Subcutaneous adipose tissue (tissue), 4 donors: Measurements from ENCODE around the gene ABL2. TPM values are rescaled to one million over a fixed set of nuclear protein-coding genes. Genes with fewer than 3 reads are reported as not detected.

Experiments used
- CTCF ChIP-seq: fragments of 450-650 bp; IDR thresholded peaks from one replicate; pipeline ENCODE4 v1.5.1; 2016; ENCODE audit warnings: low read depth, mild to moderate bottlenecking, control low read depth, antibody characterized with exemption, moderate library complexity
- total RNA-seq, 4 donors: library from RNA; depleted of rRNA; stranded (reverse); fragments of >200 nt; gene quantifications; one replicate each; pipeline ENCODE4 v1.1.0, GENCODE V29; 2016

The ABL2 gene
- total RNA-seq, 4 donors from 2014 or later: 20.3 to 43.4 (median 39.1) TPM

DNA sequence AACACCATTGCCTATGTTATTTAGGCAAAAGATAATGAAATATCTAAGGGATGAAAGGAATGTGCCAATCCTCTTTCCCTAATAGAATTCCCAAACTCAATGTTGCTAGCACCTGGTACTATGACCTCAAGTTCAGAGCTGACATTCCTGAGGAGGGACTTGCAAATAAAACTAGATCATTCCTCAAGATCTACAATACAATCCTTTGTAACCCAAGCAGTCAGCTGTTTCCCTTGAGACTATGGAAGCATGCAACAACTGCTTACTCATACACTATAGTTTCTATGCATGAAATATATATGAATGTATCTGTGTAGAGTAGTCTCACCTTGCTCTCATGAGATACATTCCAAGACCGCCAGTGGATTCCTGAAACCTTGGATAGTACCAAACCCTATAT is 65.0 kb downstream of the ABL2 start:
- TF ChIP-seq CTCF: no peak

- no peak for TF ChIP-seq CTCF
These were observed 72.8 kb downstream of the ABL2 start for GRCh38 chr1:179156708-179157107.

DNA sequence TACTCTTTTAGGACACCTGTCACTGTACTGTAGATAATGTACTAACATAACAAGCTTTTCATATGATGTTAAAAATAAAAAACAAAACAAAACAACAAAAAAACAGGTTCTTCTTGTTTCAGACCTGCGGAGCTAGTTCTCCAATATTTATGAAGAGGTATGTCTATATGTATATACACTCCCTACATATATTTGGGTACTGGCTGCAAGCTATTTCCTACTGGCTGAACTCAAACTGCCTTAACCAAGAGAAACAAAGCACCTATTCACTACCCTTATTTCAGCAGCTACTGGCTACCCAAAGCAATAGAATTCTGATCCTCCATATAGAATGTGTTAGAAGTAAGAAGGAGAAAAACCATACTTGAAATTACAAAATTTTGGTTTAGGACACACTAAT is 73.5 kb downstream of the ABL2 start:
- TF ChIP-seq CTCF: no peak

GRCh38 chr1:179155615-179156014 is 73.9 kb downstream of the ABL2 start:
- TF ChIP-seq CTCF: no peak

GRCh38 chr1:179154437-179154836 is 75.0 kb downstream of the ABL2 start:
- TF ChIP-seq CTCF: no peak

DNA sequence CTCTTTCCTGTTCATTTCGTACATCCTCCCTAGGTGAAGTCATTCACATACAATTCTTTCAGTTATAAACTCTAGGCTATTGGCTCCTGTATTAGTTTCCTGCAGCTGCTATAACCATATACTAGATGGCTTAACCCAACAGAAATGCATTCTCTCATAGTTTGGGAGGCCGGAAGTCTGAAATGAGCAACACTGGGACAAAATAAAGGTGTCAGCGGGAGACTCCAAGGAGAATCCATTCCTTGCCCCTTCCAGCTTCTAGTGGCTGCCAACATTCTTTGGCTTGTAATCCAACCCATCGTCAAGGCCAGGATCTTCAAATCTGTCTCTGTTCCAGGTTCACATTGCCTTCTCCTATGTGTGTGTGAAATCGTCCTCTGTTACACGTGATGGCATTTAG is 76.3 kb downstream of the ABL2 start:
- TF ChIP-seq CTCF: no peak

- no peak for TF ChIP-seq CTCF
These were observed 77.4 kb downstream of the ABL2 start for GRCh38 chr1:179151908-179152682.
